Measurements from ENCODE around the gene SYNM. TPM values are rescaled to one million over a fixed set of nuclear protein-coding genes. Genes with fewer than 3 reads are reported as not detected.

Gene SYNM
- total RNA-seq, 1 donor from 2014 or later, result 1.4 TPM

DNA sequence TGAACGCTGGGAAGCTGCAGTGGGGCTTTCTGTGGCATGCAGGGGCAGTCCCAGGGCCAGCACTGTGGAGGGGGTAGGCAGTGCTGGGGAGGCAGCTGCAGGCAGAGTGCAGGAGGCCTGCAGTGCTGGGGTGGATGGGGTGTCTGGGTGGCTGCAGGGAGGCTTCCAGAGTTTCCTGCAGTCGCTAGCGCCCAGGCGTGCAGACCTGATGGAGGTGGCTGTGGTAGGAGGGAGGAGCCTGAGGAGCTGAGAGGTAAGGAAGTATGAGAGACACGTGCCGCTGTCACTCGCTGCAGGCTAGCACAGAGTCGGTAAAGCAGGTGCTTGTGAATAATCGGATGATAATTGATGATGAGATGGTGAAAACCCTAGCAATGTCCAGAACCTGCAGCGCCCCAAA is 16.3 kb downstream of the SYNM start:
- H3K4me3 Mint-ChIP-seq, result no peak overlapping the region
- H3K27ac Mint-ChIP-seq, result no peak overlapping the region
- TF ChIP-seq, protein P1, sequence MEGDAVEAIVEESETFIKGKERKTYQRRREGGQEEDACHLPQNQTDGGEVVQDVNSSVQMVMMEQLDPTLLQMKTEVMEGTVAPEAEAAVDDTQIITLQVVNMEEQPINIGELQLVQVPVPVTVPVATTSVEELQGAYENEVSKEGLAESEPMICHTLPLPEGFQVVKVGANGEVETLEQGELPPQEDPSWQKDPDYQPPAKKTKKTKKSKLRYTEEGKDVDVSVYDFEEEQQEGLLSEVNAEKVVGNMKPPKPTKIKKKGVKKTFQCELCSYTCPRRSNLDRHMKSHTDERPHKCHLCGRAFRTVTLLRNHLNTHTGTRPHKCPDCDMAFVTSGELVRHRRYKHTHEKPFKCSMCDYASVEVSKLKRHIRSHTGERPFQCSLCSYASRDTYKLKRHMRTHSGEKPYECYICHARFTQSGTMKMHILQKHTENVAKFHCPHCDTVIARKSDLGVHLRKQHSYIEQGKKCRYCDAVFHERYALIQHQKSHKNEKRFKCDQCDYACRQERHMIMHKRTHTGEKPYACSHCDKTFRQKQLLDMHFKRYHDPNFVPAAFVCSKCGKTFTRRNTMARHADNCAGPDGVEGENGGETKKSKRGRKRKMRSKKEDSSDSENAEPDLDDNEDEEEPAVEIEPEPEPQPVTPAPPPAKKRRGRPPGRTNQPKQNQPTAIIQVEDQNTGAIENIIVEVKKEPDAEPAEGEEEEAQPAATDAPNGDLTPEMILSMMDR (IDR thresholded peaks at IDR 0.05; ENCODE audit: unreplicated experiment), result no peak
- H3K27me3 Mint-ChIP-seq (ENCODE audit: low read depth), result no peaks in the 10 kb centered on the region
- H3K9me3 Mint-ChIP-seq, result no peaks in the 10 kb centered on the region
- no peak for DNase-seq (ENCODE audit: low spot score in 2 of 2, unreplicated experiment in 2 of 2)
- H3K36me3 Mint-ChIP-seq, result peaks cover 2% of the 10 kb centered on the region
- H3K4me1 Mint-ChIP-seq, result peaks cover 47% of the 10 kb centered on the region

DNA sequence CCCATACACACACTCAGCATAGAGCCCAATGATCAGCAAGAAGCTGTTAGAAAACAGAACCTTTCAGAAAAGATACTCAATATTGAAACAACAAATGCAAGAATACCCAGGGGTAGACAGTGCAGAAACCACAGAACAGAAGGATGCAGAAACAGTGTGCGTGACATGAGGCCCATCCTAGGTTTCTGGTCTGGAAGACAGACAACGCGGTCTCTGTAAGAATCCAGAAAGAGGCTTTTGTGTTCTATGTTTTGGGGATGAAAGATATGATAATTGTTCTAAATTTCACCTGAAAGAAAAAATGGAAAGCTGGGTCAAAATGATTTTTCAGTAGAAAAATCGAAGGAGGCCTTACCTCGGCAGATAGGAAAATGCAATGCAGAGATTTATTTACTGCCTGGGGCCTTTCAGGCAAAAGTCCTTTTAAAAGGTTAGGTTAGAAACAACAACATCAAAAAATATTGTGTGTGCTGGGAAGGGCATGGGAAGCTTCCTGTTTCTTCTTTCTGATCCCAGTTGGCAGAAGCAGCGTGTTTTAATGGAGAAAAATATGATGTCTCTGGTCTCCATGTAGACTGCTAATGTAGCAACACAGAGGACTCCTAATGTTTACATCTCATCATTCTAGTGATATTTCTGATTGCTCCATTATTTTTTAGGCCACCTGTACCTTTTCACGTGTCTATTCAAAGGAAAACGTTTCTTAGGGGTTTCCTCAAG is 17.0 kb downstream of the SYNM start:
- Mint-ChIP-seq H3K27ac (peak overlapping the region; percentile 34), H3K27me3 (ENCODE audit: low read depth) (no peaks in the 10 kb centered on the region), H3K36me3 (no peaks in the 10 kb centered on the region), H3K9me3 (no peaks in the 10 kb centered on the region), H3K4me1 (peaks cover 54% of the 10 kb centered on the region), H3K4me3 (no peak overlapping the region)
- TF ChIP-seq, protein P1 (IDR thresholded peaks at IDR 0.05; ENCODE audit: unreplicated experiment), result no peak
- no peak for DNase-seq (ENCODE audit: low spot score in 2 of 2, unreplicated experiment in 2 of 2)

DNA sequence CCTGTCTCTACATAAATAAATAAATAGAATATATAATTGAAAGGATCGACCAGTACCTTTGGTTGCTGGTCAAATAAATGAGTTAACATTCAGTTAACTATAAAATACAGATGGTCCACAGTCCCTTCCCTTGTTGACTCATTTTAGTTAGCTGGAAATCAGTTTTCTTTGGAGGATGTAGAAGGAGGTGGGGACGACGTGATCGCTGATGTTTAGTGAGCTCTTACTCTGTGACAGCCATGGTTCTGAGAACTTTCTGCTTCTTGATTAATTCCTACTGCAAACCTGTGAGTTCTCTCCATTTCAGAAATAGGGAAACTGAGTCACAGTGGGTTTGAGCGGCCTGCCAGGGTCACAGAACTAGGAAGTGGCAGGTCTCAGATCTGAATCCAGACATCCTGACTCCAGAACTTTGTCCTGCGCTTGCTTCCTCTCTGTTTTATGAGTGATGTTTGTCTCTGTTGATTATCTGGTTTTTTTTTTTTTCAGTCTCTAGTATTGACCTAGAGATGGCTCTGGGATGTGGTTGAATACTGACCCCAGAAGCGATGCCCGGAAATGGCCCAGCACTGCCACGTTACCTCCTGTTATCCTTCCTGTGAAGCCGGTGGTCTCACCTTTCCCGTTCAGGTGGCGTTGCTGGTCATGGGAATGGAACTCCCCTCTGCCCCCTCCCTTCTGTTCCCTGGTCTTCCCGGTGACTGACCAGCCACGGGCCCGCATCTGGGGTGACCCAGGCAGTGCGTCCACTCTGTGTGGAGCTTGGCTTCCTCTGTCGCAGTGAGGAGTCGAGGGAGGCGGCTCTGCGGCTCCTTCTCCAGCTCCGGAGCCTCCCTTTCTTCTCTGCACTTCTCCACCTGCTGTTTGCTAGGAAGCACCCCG is 18.2 kb downstream of the SYNM start:
- DNase-seq (ENCODE audit: low spot score in 2 of 2, unreplicated experiment in 2 of 2), result no peak
- no peaks in the 10 kb centered on the region for H3K36me3 Mint-ChIP-seq
- H3K27ac Mint-ChIP-seq, result peak overlapping the region; percentile 92
- peaks cover 55% of the 10 kb centered on the region for H3K4me1 Mint-ChIP-seq
- TF ChIP-seq, protein P1 (IDR thresholded peaks at IDR 0.05; ENCODE audit: unreplicated experiment), result no peak
- H3K4me3 Mint-ChIP-seq, result peak overlapping the region; percentile 60
- no peaks in the 10 kb centered on the region for H3K27me3 Mint-ChIP-seq (ENCODE audit: low read depth)
- H3K9me3 Mint-ChIP-seq, result no peaks in the 10 kb centered on the region

DNA sequence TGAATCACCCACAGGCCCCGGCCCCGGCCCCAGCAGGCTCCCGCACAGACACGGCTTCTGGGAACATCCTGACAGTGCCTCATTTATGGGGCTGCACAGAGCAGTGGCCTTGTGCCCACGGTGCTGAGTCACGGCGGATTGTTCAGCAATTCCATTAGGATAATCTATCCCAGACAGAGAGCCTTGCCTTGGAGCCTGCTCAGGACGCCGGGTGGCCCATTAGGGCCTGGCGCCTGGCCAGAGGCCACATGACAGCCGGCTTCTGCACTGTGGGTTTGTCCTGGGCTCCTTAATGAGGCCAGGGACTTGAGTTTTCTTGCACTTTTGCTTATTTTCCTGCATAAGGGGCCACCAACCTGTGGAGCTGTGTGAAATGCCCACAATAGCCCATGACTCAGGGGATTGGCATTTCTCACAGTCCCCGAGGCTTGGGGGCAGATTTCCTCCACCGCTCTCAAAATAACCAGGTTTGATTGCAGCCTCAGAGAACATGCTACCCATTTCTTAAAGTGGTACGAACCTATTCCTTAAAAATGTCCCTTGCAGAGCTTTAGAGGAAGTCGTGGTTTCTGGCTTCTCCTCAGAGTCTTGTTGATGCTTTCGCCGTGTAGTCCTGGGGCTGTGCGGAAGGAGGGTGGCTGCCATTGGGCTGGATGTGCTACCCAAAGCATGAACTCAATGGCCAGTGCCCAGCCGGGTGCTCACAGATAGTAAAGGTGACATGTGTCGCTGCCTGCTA is 19.0 kb downstream of the SYNM start:
- DNase-seq (ENCODE audit: low spot score in 2 of 2, unreplicated experiment in 2 of 2), result peak; percentile 39 to 74
- TF ChIP-seq, protein P1 (IDR thresholded peaks at IDR 0.05; ENCODE audit: unreplicated experiment), result no peak
- peak overlapping the region; percentile 92 for H3K27ac Mint-ChIP-seq
- peaks cover 55% of the 10 kb centered on the region for H3K4me1 Mint-ChIP-seq
- H3K36me3 Mint-ChIP-seq, result no peaks in the 10 kb centered on the region
- H3K9me3 Mint-ChIP-seq, result no peaks in the 10 kb centered on the region
- no peaks in the 10 kb centered on the region for H3K27me3 Mint-ChIP-seq (ENCODE audit: low read depth)
- H3K4me3 Mint-ChIP-seq, result peak overlapping the region; percentile 60

DNA sequence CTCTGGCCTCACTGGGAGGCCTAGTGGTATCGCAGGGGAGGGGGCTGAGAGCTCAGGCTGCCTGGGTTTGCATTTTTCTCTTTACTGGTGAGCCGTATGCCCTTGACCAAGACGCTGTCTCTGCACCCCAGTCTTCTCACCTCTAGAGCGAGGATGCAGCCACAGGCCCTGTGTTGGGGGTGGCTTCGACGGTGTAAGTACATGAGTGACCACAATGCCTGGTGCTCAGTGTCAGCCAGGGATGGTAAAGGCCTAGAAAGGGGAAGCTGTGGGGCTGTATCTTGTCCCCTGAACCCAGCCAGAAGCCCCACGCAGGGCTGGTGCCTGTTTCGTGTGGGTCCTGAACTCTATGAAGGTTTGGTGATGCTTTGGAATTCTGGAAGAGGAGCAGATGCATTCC is 19.8 kb downstream of the SYNM start:
- no peak overlapping the region for H3K4me3 Mint-ChIP-seq
- H3K4me1 Mint-ChIP-seq, result peaks cover 55% of the 10 kb centered on the region
- DNase-seq (ENCODE audit: low spot score in 2 of 2, unreplicated experiment in 2 of 2), result no peak
- H3K27me3 Mint-ChIP-seq (ENCODE audit: low read depth), result no peaks in the 10 kb centered on the region
- peak overlapping the region; percentile 92 for H3K27ac Mint-ChIP-seq
- peaks cover 4% of the 10 kb centered on the region for H3K36me3 Mint-ChIP-seq
- TF ChIP-seq, protein P1 (IDR thresholded peaks at IDR 0.05; ENCODE audit: unreplicated experiment), result no peak
- H3K9me3 Mint-ChIP-seq, result no peaks in the 10 kb centered on the region
